Measurements from ENCODE around the gene SMG6.

- TF ChIP-seq POLR2A (IDR thresholded peaks at IDR 0.05; ENCODE audit: low read depth, low read length) (no peak), RAD21 (IDR thresholded peaks at IDR 0.05; ENCODE audit: low read length) (no peak), CTCF (conservative IDR thresholded peaks at IDR 0.05; ENCODE audit: low read depth, low read length) (no peak), RFX5 (IDR thresholded peaks at IDR 0.05; ENCODE audit: low read depth, low read length) (no peak), USF2 (IDR thresholded peaks at IDR 0.05; ENCODE audit: low read depth, low read length) (no peak), RCOR1 (IDR thresholded peaks at IDR 0.05; ENCODE audit: insufficient replicate concordance, low read length) (no peak), ELK1 (IDR thresholded peaks at IDR 0.05; ENCODE audit: borderline replicate concordance, low read depth, low read length) (no peak), MXI1 (IDR thresholded peaks at IDR 0.05; ENCODE audit: borderline replicate concordance, low read depth, low read length) (no peak), SMC3 (IDR thresholded peaks at IDR 0.05; ENCODE audit: low read depth, low read length) (no peak), BHLHE40 (IDR thresholded peaks at IDR 0.05; ENCODE audit: low read depth, low read length) (no peak), MAZ (IDR thresholded peaks at IDR 0.05; ENCODE audit: borderline replicate concordance, low read depth, low read length) (no peak)
Measured at GRCh38 chr17:2140683-2141082, 162.9 kb downstream of the SMG6 start.
